Stimulated activated CD4-positive, alpha-beta T cell treated with anti-CD3 and anti-CD28 coated beads, Interleukin-15, amount 100 ng/mL, for 48 hours (primary cell): ENCODE data around the gene GRIA4.

Experiments used
- DNase-seq, 2 donors: peaks; one replicate each; pipeline ENCODE4 v3.0.0-alpha.2; 2020; ENCODE audit warnings: low read depth in 2 of 2

GRIA4 gene

DNA sequence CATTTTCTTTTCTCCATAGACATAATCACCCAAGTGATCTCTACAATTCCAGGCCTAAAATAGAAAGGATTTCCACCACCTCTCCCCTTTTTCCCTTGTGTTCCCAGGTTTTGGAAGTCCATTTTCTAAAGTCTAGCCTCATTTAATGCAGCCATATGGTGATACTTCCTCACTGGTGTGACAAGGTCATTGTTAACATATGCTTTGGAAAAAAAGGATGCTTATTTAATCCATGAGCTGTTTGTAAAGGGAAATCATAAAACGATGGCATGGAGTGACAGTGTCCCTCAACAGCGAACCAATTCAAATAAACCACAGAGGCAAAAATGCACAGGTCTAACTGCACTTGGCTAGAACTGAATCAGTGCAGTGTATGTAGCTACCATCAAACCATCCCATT, 26.6 kb downstream of the GRIA4 start:
- no peak for DNase-seq

DNA sequence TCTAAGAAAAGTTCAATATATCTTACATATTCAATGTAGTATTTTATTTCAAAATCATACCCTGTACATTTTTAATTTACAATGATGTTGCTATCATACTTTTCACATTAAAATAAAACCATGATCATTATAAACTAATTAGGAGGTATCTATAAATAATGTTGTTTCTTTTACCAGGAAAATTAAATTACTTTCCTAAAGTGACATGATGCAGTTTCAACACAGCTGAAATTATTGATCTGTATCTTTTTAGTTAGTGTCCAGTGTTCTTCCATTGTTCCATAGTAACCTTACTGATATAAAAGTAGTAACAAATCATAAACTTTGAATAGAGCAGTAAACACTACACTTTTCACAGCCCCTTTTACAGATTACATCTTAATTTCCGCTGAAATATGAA, 29.7 kb downstream of the GRIA4 start:
- no peak for DNase-seq

GRCh38 chr11:105641433-105641832, 31.6 kb downstream of the GRIA4 start:
- DNase-seq, result no peak

GRCh38 chr11:105642870-105643269, 33.0 kb downstream of the GRIA4 start:
- DNase-seq, result no peak

DNA sequence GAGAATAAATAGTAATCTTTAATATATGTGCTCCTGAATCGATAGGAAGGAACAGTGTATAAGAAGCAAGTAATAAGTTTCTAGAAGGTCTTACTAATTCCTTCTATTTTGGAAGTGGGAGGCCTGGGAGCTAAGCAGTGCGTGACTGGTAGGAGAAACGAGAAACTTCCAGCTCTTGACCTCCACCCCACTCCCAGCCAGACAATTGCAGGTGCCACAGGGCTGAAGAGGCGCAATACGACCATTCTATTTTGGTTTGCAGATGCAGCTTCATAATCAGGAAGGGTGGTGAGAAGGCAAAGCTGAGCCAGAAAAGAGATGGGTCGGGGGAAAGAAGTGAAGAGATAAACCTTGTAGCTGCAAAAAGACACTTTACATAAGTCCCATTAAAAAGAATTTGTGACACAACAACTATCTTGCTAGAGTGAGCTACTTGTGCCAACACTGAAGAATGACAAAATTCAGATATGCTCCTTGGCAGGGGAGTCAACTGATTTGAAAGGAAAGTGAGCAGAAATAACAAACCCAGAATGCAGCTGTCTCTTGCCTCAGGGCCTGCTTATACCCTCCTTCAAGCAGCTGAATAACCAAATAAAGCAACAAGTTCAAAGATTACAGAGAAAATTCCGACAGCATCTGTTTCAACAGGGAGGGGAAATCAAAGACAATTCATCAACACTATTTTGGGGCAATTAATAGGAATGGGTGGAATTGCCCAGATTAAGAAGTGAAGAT, 35.1 kb downstream of the GRIA4 start:
- no peak for DNase-seq

- no peak for DNase-seq
Observed at GRCh38 chr11:105647780-105648179, 37.9 kb downstream of the GRIA4 start.

DNA sequence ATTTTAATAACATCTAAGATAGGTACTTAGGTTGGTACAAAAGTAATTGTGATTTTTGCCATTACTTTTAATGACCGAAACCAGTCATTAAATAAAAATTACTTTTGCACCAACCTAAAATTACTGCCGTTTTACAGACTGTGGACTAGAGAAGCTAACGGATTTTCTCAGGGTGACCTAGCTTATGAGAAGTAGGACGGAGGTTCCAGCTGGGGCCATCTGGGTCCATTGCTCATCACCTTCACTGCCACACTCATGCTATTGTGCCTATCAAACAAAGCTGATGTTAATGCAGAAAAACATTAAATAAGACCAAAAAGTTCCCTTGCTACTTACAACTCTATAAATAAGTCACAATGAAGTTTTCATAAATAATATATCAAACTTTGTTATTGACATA, 38.9 kb downstream of the GRIA4 start:
- DNase-seq, result no peak

DNA sequence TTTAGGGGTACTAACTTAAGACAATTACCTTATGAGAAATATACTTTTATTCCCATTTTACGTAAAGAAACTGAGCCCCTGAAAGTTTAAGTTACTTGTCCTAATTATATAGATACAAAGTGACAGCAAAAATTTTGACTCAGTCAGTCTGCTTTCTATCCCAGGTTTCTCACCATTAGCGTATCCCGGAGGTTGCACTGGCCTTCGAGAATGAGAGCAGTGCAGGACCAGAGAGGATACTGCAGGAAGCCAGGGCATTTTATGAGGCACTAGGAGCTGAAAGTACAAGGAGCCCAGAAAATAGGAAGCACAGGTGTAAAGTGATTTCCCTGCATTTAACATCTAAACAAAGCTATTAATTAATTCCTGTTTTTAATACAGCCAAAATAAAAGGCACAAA, 55.4 kb downstream of the GRIA4 start:
- DNase-seq, result no peak

DNA sequence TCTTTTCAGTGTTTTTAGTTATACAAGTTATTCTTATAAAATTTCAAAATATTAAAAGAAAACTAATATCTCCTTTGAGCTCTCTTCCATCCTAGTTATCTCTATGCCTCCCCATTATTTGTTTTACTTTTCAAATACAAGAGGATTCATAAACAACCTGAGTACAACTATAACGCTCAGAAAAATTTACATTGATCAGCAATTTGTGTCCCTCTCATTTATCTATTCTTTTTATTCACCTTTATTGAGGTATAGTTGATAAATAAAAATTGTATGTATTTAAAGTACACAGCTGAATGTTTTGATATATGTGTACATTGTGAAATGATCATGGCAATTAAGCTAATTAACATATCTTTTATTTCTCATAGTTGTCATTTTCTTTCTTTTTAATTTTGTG, 57.6 kb downstream of the GRIA4 start:
- DNase-seq, result no peak

GRCh38 chr11:105670811-105671210, 60.9 kb downstream of the GRIA4 start:
- DNase-seq, result no peak

GRCh38 chr11:105673089-105673488, 63.2 kb downstream of the GRIA4 start:
- no peak for DNase-seq

- no peak for DNase-seq
Observed at GRCh38 chr11:105689631-105690030, 79.8 kb downstream of the GRIA4 start.

- no peak for DNase-seq
Observed at GRCh38 chr11:105690467-105690866, 80.6 kb downstream of the GRIA4 start.

DNA sequence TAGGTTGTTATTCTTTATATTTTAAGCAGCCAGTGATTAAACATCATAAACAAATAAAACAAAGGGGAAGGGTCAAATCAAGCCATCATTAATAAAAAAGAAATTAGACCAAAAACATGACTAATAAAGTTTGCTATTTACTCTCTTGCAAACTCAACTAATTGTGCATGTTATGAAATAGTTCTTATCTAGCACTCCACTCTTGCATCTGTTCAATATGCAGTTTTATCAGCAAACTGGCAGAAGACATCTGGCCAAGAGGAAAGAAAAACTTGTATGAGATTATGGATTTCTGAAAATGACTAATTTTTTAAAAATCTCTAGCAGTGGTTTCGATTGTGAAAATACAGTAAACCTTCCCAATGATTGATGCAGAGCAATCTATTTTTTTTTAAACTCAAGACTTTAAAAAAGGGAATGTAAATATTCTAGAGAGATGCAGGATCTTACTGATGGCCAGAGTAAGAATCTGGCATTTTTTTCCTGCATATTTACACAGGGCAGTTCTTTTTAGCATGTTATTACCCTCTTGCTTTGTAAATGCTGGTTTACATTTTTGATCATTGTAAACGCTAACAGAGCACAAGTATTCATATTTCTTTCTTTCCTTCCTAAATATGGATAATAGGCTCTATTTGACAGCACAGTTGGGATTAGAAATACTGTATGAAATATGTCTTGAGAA, 83.3 kb downstream of the GRIA4 start:
- DNase-seq, result no peak

GRCh38 chr11:105696000-105696399, 86.1 kb downstream of the GRIA4 start:
- DNase-seq, result no peak

GRCh38 chr11:105697291-105697690, 87.4 kb downstream of the GRIA4 start:
- no peak for DNase-seq

DNA sequence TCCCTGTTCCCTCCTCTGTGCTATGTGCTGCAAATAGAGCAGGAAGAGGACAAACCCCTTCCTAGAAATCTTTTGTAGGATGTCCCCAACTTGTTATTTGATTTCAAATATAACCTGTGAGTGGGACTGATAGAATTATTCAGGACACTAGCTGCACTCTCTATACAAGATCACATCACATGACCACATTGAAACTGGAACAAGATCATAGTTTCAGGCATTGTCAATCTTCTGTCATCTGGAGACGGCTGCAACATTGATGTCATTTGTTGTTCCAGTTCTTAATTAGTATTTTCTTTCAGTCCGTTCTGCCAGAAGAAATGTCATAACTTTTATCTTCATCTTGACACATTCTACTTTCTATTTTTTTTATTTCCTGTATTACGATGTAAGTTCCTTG, 89.3 kb downstream of the GRIA4 start:
- no peak for DNase-seq

- no peak for DNase-seq
Observed at GRCh38 chr11:105700271-105700670, 90.4 kb downstream of the GRIA4 start.

DNA sequence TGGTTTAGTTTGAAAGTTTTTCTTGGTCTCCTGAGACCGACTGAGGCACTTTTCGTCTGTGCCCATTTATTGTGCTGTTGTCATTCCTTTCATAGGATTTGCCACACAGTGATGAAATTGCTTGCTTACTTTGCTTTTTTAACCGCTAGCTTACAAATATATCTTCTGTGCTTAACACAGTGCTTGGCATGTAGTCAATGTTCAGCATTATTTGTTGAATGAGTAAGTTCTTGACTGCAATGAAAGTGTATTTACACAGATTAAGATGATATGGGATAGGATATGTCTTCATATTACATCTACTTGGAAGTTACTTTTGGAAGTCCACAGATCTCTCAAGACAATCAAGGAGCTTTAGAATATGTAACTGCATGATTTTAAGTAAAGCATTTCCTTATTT, 91.2 kb downstream of the GRIA4 start:
- DNase-seq, result no peak

DNA sequence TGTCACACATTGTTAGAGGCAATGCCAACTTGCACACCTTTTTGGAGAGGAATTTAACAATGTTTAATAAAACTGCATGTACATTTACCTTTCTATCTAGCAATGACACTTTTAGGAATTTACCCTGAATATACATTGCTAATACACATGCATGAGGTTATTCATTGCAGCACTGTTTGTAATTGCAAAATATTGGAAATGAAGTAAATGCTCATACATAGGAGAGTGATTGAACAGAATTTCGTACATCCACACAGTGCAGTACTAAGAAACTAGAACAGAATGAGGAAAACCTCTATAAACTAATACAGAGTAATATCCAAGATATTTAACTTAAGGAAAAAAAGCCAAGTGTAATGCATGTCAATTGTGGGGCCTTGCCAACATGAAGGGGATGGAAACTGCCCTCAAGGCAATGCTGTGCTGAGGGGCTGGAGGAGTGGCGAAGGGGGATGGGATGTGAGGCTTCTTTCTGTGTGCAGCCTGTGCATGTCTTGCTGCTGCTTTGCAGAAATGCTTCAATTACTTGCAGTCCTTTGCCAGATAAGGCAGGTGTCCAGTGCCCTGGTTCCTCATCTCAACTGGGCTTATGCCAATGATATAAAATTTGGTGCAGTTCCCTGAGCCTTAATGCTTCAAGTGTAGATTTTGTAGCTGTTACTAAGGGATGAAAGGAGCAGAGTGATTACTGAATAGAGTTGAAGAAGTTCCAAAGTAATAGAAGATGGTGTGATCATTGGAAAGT, 96.1 kb downstream of the GRIA4 start:
- DNase-seq, result no peak

DNA sequence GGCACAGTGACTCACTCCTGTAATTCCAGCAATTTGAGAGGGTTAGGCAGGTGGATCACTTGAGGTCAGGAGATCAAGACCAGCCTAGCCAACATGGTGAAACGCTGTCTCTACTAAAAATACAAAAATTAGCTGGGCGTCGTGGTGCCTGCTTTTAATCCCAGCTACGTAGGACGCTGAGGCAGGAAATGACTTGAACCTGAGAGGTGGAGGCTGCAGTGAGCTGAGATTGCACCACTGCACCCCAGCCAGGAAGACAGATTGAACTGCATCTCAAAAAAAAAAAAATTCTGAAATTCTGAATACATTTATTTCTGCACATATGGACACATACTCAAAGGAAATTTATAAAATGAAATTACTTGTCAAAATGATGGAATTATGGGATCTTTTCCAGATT, 103.2 kb downstream of the GRIA4 start:
- no peak for DNase-seq

- no peak for DNase-seq
Observed at GRCh38 chr11:105713696-105714095, 103.8 kb downstream of the GRIA4 start.

DNA sequence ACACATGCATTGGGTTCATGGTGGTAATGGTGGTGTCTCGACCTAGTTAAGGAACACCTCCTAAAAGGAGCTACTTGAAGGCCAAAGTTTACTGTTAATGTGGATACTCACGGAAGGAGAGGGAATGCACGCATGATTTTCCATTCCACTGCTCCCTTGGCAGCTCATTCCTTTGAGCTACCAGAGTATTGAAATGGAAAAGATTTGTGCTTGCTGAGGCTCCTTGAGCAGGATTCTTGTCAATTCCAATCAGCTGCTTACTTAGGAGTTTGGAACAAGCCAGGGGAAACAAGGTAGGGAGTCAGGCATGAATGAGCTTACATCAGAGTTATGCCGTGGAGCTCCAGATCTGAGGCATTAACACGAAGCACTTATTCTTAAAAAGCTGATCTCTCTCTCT, 108.8 kb downstream of the GRIA4 start:
- no peak for DNase-seq
